GM19467 (cell line): Measurements from ENCODE around the gene RHOD.

Experiments
- ATAC-seq: cut with Tn5 transposase; IDR thresholded peaks from one replicate; pipeline ENCODE4 v1.9.1; 2021; ENCODE audit warnings: mild to moderate bottlenecking, moderate library complexity; ENCODE audit not compliant: unreplicated experiment

Gene RHOD

DNA sequence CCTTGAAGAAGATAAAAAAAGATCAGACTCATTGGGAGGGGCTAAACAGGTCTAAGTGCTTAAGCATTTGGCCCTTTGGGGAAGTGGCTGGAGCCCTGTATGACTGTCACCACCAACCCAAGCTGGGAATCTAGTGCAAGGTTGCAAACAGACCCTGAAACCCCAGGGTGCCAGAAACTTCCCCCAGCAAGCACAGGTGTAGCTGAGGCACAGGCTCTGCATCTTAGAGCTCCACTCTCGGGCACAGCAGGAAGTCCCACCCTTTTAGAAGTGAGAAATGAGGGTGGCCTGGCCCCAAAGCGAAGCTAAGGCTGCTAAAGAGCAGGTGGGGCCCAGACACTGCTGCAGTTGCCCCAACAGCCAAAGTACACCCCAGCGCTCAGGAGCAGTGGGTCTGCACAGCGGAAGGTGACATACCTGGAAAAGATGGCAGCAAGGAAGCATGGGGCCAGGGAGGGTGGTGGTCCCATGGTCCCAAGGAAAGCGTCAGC lies 56.6 kb downstream of the RHOD start:
- ATAC-seq: no peak

DNA sequence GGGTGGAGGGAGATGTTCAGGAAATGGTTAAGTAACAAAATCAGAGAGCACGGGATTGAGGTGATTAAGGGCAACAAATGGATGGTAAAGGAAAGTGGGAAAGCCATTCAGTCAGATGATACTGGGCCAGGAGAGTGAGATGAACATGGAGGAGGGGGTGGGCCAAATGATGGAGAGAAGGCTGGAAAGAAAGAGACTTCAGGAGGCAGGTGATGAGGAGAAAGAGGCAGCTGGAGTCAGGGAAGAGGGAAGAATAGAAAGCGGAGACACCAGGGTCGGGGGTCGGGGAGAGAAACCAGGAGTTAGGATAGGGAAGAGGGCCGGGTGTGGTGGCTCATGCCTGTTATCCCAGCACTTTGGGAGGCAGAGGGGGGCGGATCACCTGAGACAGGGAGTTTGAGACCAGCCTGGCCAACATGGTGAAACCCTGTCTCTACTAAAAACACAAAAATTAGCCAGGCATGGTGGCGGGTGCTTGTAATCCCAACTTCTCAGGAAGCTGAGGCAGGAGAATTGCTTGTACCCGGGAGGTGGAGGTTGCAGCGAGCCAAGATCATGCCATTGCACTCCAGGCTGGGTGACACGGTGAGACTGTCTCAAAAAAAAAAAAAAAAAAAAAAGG lies 57.7 kb downstream of the RHOD start:
- ATAC-seq: no peak

DNA sequence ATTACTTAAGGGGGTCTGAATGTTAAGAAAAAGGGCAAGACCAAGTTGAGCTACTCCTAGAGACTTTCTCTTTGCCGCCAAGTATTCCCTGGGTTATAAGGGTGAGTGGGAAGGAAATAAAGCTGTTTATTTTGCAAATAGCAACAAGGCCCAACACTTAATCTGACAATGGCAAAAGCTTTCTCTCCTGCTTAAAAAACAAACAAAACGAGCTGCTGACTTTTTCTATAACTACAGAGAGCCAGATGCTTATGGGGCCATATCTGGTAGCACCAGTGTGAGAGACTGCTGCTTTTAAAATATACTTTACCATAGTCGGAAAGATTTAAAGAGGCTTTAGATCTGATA lies 60.1 kb downstream of the RHOD start:
- no peak for ATAC-seq

DNA sequence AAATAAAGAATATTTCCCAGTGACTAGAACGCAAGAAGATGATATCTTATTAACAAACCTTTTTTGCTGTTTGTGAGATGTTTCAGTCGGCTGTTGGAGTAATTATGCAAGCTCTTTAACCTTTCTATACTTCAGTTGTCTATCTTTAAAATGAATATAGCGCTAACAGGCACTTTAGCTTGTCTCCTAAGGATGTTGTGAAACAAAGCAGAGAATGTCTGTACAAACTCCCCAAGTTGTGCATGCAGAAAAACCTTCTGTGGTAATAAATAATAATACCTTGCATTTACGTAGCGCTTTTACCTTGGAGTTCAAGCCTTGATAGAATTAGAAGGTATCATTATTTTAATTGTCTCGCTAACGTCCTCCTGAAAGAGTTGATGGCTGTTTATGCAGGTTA lies 60.5 kb downstream of the RHOD start:
- no peak for ATAC-seq

DNA sequence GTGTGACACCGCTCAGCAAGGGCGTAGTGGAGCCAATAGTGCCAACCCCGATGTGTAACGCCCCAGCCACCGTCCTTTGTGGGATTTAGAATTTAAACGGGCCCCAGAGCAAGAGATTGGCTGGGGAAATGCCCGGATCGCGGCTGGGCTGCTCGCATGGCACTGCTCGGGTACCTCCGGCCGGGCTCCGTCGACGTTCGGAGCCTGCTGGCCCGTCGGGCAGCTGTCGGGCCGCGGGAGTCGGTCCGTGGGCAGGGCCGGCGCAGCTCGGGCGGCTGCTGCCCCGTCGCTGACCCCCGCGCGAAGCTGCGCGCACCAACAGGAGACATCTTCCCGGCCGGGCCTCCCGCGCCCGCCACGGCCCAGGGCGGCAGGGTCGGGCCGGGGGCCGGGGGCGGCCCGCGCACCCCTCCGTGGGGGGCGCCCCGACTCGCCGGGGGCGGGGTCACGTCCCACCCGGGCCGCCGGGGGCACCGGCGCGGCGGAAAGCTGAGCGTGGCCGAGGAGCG lies 61.1 kb downstream of the RHOD start:
- peak; percentile 7 for ATAC-seq

DNA sequence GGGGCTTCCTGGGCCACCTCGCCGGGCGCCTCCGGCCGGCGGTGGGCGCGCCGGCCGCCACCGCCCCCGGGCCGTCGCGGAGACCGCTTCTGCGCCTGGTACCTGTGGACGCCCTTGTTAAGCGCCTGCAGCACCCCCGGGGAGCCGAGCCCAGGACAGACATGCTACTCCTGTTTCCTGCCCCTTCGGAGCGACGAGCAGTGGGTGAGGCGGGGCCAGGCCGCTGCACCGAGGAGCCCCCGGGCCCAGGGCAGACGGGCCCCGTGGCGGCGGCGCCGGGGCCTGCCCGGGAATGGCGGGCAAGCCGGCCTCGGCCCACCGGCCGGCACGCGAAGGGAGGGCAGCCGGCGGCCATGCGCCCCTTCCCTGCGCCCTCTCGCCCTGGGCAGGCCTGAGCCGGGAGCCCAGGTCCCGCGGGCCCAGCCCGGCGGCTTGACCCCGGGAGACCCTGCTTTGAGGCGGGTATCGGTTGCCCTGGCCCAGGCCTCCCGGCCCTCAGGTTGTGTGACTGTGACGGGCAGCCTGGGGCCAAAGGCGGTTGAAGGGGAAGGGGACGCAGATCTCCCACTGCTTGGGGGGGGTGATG lies 61.6 kb downstream of the RHOD start:
- peak; percentile 6 for ATAC-seq

DNA sequence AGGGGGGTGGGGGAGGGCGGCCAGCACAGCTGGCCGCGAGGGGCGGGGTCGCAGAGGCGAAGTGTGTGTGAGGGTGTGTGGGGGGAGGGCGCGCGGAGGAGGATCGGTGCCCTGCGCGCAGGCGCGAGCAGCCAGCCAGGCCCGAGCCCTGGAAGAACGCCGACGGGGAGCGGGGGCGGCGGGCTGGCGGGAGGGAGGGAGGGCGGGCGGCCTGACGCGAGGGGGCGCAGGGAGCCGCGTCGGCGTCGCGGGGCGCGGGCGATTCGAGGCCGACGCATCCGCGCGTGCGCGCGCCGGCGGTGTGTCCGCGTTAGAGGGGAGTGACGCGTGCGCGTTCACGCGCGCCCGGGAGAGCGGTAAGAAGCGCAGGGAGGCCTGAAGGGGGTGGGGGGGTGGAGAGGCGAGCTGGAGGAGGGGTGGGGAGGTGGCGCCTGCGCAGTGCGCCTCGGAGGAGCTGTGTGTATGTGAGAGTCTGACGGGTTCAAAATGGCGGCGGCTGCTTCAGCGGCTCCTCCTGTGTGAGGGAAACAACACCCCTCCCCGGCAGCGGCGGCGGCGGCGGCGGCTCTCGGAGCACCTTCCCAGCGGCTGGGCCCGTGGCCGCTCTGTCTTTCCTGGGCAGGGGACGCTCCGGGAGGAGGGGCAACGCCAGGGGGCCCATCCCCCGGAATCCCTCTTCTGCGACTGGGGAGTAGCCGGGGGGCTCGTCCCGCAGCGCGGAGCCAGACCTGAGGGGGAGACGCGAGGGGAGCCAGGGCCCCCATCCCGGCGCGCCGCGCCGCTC lies 62.3 kb downstream of the RHOD start, which contains the start of gene KDM2A:
KDM2A (plus strand) TSS at position 463 of the 784 bp plus-strand sequence. CDS start 2,054 bp downstream, outside the sequence.
- ATAC-seq: peak; percentile 61

DNA sequence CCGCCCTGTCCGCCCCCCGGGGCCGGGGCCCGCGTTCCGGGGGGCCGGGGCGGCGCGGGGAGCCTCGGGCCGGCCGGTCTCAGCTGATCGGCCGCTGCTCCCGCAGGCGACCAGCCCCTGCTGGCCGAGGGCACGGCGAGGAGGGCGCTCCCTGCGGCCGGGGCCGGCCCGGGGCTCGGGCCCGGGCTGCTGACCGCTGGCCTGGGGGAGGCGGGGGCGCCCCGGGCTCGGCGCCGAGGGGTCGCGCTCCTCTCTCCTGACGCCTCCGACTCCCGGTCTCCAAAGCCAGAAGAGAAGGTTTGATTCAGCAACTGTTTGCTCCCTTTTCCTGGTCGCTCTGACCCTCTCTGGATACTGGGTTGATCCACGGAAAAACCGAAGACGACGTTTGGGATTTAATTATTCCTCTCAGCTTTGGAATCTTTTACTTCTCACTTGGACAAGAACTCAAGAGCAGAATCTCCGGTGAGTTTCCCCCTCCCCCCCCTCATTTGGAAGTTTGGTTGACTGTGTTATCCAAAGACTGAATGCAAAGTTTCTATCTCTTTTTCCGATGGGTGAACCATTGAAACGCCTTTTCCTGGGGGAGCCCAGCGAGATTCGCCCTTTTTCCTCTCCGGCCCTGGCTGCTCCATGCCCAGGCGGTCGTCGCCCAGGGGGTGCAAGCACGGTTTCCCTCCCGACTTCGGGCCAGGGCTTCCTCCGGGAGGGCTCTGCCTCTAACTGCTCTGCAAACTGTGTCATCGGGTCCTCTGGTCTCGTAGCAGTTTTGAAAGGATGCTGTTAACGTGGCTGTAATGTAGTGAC lies 63.1 kb downstream of the RHOD start:
- ATAC-seq: peak; percentile 5

DNA sequence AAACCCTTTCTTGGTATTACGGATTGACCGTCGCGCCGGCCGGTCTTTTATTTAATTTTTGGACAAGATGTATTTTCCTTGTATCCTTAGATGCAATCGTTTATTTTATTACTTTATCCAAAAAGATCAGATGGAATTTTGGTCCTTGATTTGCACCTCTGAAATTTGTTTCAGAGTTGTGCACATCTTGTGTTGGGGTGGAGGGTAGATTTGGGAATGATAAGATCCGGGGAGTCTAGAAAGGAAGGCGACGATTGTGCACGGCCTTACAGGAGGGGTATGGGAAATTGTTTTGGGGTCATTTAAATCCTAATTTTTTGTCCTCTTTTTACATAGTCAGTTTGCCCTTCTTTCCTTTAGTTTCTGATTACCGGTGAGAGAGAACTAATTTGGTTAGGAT lies 63.8 kb downstream of the RHOD start:
- no peak for ATAC-seq

DNA sequence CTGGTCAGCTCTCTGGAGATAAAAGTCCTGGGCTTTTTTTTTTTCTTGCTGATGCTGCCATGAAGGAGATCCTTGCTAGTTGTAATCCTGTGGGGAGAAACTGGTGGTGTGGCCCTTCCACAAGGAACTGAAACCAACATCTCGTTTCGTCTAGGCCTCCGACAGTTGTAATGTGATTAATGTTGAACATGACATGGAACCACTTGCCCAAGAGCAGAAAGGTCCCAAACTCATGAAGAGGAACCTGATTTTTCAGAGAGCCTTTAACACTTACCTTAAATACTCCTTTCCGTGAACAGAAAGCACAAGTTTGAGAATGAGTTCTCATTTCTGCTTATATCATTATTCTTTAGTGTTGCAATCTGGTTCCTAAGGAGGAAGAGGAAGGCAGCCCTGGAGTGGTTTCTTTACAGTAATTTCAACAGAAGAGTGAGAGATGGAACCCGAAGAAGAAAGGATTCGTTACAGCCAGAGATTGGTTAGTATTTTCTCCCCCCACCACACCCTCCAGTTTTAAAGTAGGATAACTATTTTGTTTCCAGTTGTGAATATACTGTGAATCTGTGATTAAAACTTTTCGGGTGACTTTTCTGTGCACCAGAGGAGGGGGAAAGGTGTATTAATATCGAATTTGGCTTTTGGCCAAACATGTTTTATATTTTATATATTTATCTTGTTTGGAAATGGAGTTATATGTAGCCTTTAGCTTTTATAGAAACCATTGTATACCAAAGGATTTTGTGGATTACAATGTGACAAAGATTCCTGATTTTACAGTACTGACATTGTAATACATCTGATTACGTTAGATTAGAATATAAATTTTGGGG lies 64.4 kb downstream of the RHOD start:
- no peak for ATAC-seq
